Fibroblast of lung (primary cell): Measurements from ENCODE around the gene ACAD8. TPM values are rescaled to one million over a fixed set of nuclear protein-coding genes. Genes with fewer than 3 reads are reported as not detected.

Source experiments
- DNase-seq, 2 donors: peaks; one replicate each; pipeline versions ENCODE4 v3.0.0 to v3.0.0-alpha.2; 2010; ENCODE audit warnings: low read depth in 2 of 2
- H2AFZ ChIP-seq: 2 replicates; pipeline ENCODE4 v1.5.1; 2012; ENCODE audit warnings: low read length, control low read depth, inconsistent platforms
- H3K27ac ChIP-seq: 2 replicates; pipeline ENCODE4 v1.5.1; 2011; ENCODE audit warnings: low read length, control low read depth; ENCODE audit not compliant: insufficient read depth
- H3K27me3 ChIP-seq: 2 replicates; pipeline ENCODE4 v1.5.1; 2011; ENCODE audit warnings: mild to moderate bottlenecking, low read length; ENCODE audit not compliant: control insufficient read depth, insufficient read depth
- H3K36me3 ChIP-seq: 2 replicates; pipeline ENCODE4 v1.5.1; 2011; ENCODE audit warnings: low read length; ENCODE audit not compliant: control insufficient read depth, insufficient read depth
- H3K4me1 ChIP-seq: 2 replicates; pipeline ENCODE4 v1.5.1; 2011; ENCODE audit warnings: low read length; ENCODE audit not compliant: control insufficient read depth, insufficient read depth; ENCODE audit errors: extremely low read depth
- H3K4me2 ChIP-seq: 2 replicates; pipeline ENCODE4 v1.5.1; 2011; ENCODE audit warnings: low read length, control low read depth; ENCODE audit not compliant: insufficient read depth; ENCODE audit errors: extremely low read depth
- H3K4me3 ChIP-seq, 4 experiments: fragments of 200-600 bp in 1 of 4; sonication (generic) in 1 of 4; replicated peaks in 1 of 4; 2 replicates each; pipeline ENCODE4 v1.5.1; 2011 to 2016; ENCODE audit warnings: low read length in 4 of 4, low read depth in 3 of 4, mild to moderate bottlenecking in 3 of 4, control low read depth in 2 of 4, inconsistent platforms in 1 of 4, mixed read lengths in 1 of 4; ENCODE audit not compliant: insufficient read depth in 1 of 4; ENCODE audit errors: control extremely low read depth in 1 of 4
- H3K79me2 ChIP-seq: 2 replicates; pipeline ENCODE4 v1.5.1; 2012; ENCODE audit warnings: mild to moderate bottlenecking, low read length, inconsistent platforms; ENCODE audit not compliant: control insufficient read depth, insufficient read depth
- H3K9ac ChIP-seq: 2 replicates; pipeline ENCODE4 v1.5.1; 2011; ENCODE audit warnings: mild to moderate bottlenecking, low read length, control low read depth; ENCODE audit not compliant: insufficient read depth
- H3K9me3 ChIP-seq: 2 replicates; pipeline ENCODE4 v1.5.1; 2012; ENCODE audit warnings: low read depth, low read length; ENCODE audit not compliant: control insufficient read depth, insufficient read depth
- H4K20me1 ChIP-seq: 2 replicates; pipeline ENCODE4 v1.5.1; 2011; ENCODE audit warnings: low read length; ENCODE audit not compliant: control insufficient read depth, insufficient read depth; ENCODE audit errors: extremely low read depth
- CTCF ChIP-seq, 2 donors: IDR thresholded peaks in 1 of 2; conservative IDR thresholded peaks in 1 of 2; 1 replicate in 1 of 2; 2 replicates in 1 of 2; pipeline ENCODE4 v1.5.1; 2011 to 2012; ENCODE audit warnings: low read length in 2 of 2, control low read depth in 1 of 2, inconsistent platforms in 1 of 2, low read depth in 1 of 2, mild to moderate bottlenecking in 1 of 2
- EZH2 ChIP-seq: IDR thresholded peaks from 2 replicates; pipeline ENCODE4 v1.5.1; 2012; ENCODE audit warnings: low read length, control low read depth, mild to moderate bottlenecking; ENCODE audit errors: missing control alignments
- polyA plus RNA-seq, 2 donors: library from polyadenylated mRNA; depleted of rRNA in 1 of 2; stranded (reverse) in 1 of 2; unstranded in 1 of 2; fragments of >200 nt; gene quantifications; 2 replicates each; pipeline ENCODE4 v1.2.1, GENCODE V29; 2011 to 2012; ENCODE audit warnings: missing spikeins in 1 of 2
- total RNA-seq: library from RNA; depleted of rRNA; stranded (reverse); fragments of >200 nt; gene quantifications from 2 replicates; pipeline ENCODE4 v1.2.1, GENCODE V29; 2014

Gene ACAD8
- total and polyA plus RNA-seq, 2 donors (not counting 1 experiment from before 2014, with no cell fraction given), result 16.8 to 19.6 TPM

- Histone ChIP-seq H3K9me3 (no peaks in the 10 kb centered on the region), H3K27me3 (no peaks in the 10 kb centered on the region), H3K79me2 (peaks cover 1% of the 10 kb centered on the region), H3K9ac (no peak overlapping the region), H4K20me1 (no peaks in the 10 kb centered on the region), H3K4me1 (peaks cover 6% of the 10 kb centered on the region), H3K4me3 (no peak overlapping the region), H3K4me2 (no peak overlapping the region), H2AFZ (no peak overlapping the region), H3K27ac (no peak overlapping the region), H3K36me3 (peaks cover 13% of the 10 kb centered on the region)
- no peak for DNase-seq
- no peak for TF ChIP-seq EZH2
- TF ChIP-seq CTCF (conservative IDR thresholded peaks at IDR 0.05 in 1 of 2, IDR thresholded peaks at IDR 0.05 in 1 of 2; ENCODE audit: low read depth in 1 of 2, low read length in 2 of 2), result no peak
Observed at GRCh38 chr11:134248910-134249480, 4.4 kb upstream of the ACAD8 start.

- H4K20me1 ChIP-seq, result no peaks in the 10 kb centered on the region
- DNase-seq, result no peak
- no peak overlapping the region for H3K4me3 ChIP-seq
- H3K36me3 ChIP-seq, result peaks cover 7% of the 10 kb centered on the region
- H3K79me2 ChIP-seq, result peaks cover 5% of the 10 kb centered on the region
- no peaks in the 10 kb centered on the region for H3K27me3 ChIP-seq
- no peaks in the 10 kb centered on the region for H3K9me3 ChIP-seq
- no peak overlapping the region for H3K9ac ChIP-seq
- H2AFZ ChIP-seq, result no peak overlapping the region
- TF ChIP-seq EZH2, result no peak
- TF ChIP-seq CTCF (conservative IDR thresholded peaks at IDR 0.05 in 1 of 2, IDR thresholded peaks at IDR 0.05 in 1 of 2; ENCODE audit: low read depth in 1 of 2, low read length in 2 of 2), result no peak
- H3K27ac ChIP-seq, result no peak overlapping the region
- H3K4me2 ChIP-seq, result no peak overlapping the region
- peaks cover 6% of the 10 kb centered on the region for H3K4me1 ChIP-seq
Observed at GRCh38 chr11:134250246-134250645, 3.1 kb upstream of the ACAD8 start.

- TF ChIP-seq EZH2, result no peak
- TF ChIP-seq CTCF (conservative IDR thresholded peaks at IDR 0.05 in 1 of 2, IDR thresholded peaks at IDR 0.05 in 1 of 2; ENCODE audit: low read depth in 1 of 2, low read length in 2 of 2), result no peak
- no peak overlapping the region for H3K4me2 ChIP-seq
- no peak overlapping the region for H3K4me3 ChIP-seq
- H4K20me1 ChIP-seq, result no peaks in the 10 kb centered on the region
- peaks cover 6% of the 10 kb centered on the region for H3K36me3 ChIP-seq
- H3K9me3 ChIP-seq, result no peaks in the 10 kb centered on the region
- peaks cover 5% of the 10 kb centered on the region for H3K79me2 ChIP-seq
- no peaks in the 10 kb centered on the region for H3K27me3 ChIP-seq
- H3K4me1 ChIP-seq, result peaks cover 6% of the 10 kb centered on the region
- no peak overlapping the region for H3K27ac ChIP-seq
- H3K9ac ChIP-seq, result no peak overlapping the region
- no peak overlapping the region for H2AFZ ChIP-seq
- no peak for DNase-seq
Observed at GRCh38 chr11:134250675-134251074, 2.7 kb upstream of the ACAD8 start.
